Left renal cortex interstitium (tissue), 4 donors: ENCODE results near the gene SPOCK2. TPM values are rescaled to one million over a fixed set of nuclear protein-coding genes. Genes with fewer than 3 reads are reported as not detected.

Experiments
- DNase-seq, 4 donors: peaks; one replicate each; pipeline ENCODE4 v3.0.0-alpha.2; 2013; ENCODE audit warnings: low read depth in 4 of 4, low spot score in 2 of 4, missing footprints in 1 of 4
- polyA plus RNA-seq, 4 donors: library from polyadenylated mRNA; unstranded; fragments of 120-200 nt; gene quantifications; one replicate each; pipeline ENCODE4 v1.2.1, GENCODE V29; 2013; ENCODE audit not compliant: insufficient read length in 4 of 4

The SPOCK2 gene
- polyA plus RNA-seq, 4 donors = 143 to 189 (median 158) TPM

DNA sequence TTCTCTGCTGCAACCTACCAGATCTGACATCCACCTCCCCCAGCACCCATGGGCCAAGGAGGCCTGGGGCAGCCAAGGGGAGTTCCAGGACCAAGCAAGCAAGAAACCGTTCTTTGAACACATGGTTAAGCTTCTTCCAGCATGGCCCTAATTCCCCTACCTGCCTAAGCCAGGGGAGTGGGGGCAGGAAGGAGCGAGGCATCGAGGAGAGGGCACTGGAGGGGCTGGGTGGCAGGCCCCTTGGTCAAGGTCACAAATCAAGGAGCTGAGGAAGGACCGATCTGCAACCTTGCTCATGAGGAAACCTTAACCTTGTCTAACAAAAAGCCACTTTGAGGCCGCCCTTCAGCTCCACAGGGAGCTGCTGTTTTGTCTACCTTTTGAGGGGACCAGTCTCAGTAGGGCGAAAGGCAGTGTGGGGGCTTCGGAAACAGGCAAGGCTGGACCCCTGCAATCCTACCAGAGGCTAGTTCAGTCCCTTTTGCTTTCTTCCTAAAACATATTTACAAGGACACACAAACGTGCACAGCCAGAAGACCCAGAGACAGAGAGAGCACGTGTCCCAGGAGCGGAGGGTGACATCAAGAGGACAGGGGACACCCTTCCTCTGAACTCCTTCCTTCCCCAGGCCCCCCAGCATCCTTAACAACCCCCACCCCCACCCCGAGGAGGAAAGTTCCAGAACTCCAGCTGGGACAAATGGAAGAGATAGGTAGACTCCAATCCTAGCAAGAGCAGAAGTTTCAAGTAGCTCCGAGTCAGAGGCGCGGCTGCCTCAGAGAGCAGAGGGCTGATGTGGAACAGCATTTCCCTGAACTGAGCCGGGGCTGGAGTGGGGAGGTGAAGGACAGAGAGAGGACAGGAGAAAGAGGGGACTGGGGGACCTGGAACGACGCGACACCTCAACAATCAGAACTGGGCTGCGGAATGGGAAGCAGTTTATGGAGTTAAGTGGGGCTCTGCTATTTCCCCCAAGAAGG lies 28.2 kb downstream of the SPOCK2 start:
- DNase-seq = no peak

DNA sequence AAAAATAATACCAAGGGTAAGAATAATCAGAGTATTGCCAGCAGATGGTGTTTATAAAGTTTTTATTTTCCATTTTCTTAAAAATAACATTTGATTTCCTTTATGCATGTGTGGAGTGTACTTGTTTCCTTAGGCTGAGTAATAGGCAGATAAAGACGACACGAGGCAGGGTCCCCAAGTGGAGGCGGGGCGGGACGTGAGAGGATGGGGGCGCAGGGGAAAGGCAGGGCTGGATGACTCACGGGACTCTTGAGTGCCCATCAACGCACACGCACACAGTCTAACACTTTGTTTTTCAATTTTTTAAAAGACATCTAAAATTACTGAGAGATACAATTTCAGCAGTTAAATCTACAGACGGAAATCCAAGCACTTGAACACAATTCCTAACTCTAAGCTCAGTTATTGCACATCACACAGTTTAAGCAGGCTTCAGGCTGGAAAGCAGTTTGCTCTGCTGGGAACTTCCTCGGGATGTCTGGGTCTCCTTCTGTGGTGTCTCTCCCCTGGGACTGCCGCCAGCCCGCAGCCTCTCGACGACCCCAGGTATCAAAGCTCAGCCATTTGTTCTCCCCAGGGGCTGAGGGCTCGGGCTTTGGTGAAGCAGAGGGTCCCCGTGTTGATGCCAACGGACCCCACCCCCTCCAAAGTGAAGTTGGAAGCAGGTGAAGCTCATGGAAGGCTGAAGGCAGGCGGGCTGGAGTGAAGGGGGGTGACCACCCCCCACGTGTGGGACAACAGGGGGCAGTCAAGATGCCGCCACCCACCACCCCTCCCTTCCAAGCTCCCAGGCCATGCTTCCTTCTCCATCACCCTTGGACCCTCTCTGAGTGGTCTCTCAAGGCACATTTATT lies 29.1 kb downstream of the SPOCK2 start:
- DNase-seq = no peak

DNA sequence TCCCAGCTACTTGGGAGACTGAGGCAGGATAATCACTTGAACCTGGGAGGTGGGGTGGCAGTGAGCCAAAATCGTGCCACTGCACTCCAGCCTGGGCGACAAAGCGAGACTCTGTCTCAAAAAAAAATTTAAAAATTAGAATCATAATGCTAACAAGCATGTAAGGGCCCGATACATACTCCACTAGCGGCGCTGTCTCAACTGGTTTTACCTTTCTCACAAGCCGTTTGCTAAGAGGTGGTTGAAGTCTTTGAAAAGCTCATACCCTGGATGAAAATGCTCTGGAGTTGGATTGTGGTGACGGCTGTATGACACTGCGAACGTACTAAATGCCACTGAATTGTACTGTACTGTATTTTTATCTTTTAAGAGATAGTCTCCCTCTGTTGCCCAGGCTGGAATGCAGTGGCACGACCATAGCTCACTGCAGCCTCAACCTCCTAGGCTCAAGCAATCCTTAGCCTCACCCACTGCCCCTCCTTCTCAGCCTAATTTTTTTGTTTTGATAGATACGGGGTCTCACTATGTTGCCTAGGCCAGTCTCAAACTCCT lies 29.9 kb downstream of the SPOCK2 start:
- DNase-seq = no peak

DNA sequence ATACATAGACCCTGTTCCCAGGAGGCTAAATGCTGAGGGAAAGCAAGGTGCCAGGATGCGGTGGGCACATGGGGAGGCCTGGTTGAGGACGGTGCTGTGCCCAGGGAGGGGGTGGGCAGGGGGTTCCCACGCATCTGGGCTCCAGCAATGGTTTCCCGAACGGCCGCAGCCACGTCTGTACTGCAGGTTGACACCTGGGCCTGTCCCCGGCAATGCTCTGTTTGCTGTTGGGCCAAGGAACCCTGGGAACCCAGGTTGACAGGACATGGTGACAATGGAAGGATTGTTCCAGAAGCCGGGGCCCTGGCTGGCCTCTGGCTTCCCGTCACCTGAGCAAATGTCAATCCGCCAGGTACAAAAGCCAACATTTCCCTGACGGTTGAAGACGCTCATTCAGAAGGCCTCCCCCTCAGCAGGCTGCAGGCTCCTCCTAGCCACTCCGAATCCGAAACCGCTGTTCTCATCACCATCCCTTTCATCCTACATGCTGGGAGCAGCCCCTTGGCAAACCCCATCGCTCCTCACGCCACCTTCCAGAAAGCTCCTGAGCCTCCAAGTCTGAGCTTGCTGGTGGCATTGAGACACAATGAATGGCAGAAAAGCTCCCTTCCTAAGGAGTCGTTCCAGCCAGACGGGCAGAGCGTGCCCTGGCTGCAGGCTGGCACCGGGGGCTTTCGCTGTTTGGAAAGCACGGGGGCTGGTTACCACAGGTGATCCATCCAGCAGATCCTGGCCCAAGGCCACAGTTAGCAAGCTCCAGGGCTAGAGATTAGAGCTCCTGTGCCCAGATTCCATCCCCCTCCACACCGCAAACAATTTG lies 31.2 kb downstream of the SPOCK2 start:
- no peak for DNase-seq

DNA sequence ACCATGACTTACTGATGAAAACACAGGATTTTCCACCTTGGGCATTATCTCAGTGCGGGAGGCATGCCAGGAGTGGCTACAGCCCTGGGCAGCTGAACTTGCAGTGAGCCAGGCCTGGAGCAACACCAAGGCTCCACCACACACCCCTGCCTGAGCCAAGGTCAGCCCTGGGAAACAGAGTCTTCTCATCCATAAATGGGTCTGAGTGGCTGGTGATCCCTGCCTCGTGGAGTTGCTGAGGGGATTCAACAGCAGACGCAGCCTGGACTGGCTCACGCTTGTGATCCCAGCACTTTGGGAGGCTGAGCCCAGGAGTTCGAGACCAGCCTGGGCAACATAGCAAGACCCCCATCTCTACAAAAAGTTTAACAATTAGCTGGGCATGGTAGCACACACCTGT lies 32.2 kb downstream of the SPOCK2 start:
- no peak for DNase-seq

DNA sequence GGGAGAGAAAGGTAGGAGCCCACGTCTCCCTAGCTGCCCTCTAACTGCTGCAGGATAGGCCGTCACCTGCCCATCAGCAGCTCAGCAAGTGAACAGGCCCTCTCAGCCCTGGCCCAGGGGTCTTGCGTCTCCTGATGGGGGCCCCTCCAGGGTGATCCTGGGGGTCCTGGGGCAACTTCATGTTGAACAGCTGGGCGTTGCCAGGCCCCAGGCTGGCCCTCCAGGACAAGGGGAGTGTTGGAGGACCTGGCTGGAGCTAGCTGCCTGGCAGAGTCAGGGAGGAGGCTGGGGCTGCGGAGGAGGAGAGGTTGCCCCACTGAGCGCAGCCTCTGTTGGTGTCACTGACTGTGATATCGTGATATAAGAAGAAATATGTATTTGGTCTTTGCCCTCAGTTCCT lies 34.7 kb downstream of the SPOCK2 start:
- no peak for DNase-seq

DNA sequence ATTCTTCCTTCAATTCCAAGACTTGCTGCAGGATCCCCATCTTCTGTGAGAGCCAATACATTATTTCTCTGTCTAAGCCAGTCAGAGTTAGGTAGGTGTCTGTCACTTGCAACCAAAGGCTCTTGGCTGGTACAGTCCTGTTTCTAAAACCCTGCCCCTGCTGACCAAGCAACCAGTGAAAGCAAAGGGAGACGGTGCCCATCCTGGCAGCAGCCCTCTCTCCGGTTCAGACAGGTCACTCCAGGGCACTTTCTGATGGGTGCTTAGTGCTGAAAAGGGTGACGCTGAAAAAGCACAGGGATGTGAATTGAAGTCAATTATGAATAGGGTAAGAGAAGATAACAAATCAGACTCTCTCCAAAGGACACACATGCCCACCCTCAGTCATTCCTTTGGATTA lies 37.5 kb downstream of the SPOCK2 start:
- no peak for DNase-seq

DNA sequence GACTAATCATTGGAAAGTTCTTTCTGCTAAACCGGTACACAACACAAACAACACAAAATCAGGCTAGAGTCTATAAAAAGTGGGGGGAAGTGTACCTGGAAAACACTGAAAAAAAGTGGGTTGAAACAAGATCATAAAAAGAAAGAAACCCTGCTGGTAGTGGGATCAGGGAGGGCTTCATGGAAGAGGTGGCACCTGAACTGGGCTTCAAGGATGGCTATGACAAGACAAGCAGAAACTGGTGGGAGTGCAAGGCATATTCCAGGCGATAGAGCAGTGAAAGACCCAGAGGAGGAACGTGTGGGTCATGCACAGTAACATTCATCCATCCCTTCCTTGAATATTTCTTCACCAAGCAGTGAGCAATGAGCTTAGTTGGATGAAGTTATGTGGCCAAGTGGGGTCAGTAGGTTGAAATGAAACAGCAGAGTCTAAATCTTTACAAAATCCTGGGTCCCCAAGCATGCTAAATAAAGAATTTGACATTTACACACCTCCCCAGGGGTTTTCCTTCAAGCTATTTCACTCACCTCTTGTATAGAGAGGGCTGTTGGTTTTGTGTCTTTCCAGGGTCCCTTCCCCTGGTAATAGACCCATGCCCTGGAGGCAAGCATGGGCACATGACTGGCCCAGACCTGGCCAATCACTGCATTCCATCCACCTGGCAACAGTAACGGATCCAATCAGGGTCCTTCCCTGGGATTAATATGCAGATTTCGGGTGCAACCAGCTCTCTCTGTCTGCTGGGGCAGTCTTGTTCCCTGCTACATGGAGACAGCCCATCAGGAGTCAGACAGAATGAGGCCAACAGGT lies 38.2 kb downstream of the SPOCK2 start:
- DNase-seq = no peak

DNA sequence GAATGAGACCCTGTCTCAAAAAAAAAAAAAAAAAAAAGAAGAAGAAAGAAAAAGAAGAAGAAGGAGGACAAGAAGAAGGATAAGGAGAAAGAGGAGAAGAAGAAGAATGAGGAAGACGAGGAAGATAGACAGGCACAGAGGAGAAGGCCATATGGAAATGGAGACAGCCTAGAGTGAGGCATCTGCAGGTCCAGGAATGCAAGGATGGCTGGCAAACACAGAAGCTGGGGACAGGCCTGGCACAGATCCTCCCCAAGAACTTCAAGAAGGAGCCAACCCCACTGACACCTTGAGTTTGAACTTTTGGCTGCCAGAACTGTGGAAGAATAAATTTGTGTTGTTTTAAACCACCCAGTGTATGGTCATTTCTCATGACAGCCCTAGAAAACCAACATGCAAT lies 38.9 kb downstream of the SPOCK2 start:
- no peak for DNase-seq

DNA sequence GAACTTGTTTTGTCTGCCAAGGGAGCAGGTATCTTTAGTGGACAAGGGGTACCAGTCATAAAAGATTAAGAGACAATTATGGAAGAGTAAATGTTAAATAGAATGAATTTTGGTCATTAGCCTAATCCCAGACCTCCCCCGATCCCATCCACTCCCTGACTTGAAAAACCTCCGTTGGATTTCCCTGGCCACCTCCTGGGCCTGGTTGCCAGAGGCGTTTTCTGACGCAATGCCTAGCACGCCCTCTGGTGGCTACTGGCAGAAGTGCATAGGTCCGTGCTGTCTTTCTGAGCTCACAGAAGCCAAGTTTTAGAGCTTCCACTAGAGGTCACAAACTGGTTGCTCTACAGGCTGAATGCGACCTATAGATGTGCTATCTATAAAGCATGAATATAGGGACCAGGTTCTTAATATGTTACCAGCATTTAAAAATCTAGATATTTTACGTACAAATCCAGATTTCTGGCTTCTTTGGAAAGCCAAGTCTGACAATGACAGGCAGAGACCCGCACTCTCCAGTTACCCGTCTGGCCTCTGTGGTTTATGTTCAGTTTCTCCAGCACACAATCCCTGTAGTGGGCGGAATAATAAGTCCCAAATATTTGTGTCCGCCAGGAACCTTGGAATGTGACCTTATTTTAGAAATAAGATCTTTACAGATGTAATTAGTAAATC lies 39.8 kb downstream of the SPOCK2 start:
- DNase-seq = peak; percentile 82 to 94 (median 90)

DNA sequence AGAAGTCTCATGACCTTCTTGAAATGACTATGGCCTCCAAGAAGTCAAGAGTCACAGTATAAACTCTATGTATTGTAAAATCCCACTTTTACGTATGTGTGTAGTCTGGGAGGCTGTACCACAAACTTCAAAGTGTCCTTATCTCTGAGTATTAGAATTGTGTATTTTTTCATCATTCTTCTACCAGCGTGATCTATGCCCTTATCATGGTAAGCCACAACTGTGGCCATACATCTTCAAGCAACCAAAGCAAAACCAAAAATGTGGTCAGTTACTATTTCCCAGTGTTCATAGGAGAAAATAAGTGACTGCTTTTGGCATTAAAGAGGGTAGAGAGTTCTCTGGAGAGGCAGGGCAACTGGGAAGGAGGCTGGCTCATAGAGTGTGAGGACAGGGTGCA lies 42.8 kb downstream of the SPOCK2 start:
- DNase-seq = no peak

DNA sequence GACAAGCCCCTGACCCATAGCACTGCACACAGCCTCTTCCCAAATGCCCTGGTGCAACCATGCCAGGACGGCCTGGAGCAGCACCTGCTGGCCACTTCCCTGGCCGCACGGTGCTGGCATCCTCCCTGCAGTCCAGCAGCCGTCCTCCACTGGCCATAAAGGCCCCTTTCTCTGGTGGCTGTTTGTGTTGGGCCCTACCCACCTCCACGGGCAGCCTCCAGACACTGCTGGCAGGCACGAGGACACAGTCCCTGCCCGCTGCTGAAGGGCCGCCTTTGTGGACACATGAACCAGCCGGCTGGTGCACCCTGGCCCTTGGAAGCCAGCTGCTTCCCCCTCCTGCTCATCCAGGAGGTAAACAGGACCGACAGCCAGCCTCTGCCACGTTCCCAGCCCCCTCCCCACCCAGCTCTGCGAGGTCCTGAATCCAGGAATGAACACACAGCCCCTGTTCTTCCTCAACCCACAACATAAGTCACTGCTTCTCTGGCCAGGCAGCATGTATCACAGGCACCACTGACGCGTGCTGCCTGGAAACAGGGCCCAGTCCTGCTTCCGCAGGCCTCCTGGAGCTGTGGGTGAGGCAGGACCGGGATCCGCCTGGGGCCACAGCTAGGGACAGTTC lies 43.8 kb downstream of the SPOCK2 start:
- DNase-seq = no peak

DNA sequence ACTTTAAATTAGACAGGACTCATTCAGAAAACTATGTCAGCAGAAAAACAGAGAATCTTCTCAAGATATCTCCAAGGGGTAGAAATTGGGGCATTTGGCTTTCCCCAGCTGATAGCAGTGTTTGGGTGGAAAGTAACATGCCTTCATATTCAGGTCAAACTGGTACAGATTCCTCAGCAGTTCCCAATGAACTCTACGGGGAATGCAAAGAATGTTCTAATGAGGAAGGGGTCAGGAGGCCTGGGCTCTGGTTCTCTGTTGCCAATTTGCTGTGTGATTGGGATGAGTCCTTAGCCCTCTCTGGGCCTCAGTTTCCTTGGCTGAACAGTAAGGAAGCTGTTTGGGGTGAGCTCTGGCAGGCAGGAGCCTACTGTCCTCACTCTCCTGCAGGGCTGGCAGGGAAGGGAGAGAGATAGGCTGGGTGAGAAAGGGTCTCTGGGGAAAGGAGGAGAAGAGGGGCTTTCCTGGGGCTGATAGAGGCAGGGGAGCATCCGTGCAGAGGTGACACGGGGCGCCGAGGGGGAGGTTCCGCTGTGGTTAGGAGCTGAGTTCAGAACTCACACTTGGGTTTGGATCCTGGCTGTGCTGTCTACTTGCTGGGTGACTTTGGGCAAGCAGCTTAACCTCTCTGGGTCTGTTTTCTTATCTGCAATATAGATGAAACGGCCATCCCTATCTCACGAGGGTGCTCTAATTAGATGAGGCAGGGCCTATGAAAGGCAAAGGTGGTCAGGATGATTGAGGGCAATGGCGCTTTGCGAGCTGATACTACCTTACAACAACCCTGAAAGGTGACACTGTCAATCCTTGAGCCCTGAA lies 45.1 kb downstream of the SPOCK2 start:
- no peak for DNase-seq

DNA sequence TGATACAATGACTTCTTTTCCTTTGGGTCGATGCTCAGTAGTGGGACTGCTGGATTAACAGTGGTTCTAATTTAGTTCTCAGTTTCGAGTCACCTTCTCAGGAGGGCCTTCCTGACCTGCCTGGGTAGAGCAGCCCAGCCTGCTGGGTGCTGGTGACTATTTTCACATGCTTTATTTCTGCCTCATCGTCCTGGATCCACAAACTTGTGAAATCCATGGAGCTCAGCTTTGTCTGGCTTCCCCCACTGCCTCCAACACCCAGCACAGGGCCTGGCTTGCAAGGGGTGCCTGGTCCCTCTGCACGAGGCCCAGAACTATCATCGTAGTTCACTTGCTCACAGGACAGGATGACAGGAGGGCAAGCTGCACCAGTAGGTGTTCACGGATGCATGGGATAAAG lies 46.9 kb downstream of the SPOCK2 start:
- no peak for DNase-seq

DNA sequence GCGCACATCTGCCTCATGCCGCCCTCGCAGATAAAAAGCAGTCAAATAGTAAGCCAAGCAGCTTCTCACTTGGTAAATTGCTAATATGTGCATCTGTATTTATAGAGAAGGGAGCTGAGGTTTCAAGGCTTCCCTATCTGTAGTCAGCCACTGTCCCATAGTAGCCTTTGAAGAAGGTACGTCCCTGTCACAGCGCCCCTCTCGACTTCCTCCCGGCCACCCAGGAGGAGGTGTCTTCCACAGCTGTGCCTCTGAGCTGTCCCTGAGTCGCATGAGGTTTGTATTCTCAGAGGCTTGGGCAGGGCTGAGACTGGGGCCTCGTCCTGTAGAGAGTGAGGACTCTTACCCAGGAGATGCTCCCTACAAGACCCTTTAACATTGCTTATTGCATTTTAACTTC lies 49.0 kb downstream of the SPOCK2 start:
- no peak for DNase-seq

DNA sequence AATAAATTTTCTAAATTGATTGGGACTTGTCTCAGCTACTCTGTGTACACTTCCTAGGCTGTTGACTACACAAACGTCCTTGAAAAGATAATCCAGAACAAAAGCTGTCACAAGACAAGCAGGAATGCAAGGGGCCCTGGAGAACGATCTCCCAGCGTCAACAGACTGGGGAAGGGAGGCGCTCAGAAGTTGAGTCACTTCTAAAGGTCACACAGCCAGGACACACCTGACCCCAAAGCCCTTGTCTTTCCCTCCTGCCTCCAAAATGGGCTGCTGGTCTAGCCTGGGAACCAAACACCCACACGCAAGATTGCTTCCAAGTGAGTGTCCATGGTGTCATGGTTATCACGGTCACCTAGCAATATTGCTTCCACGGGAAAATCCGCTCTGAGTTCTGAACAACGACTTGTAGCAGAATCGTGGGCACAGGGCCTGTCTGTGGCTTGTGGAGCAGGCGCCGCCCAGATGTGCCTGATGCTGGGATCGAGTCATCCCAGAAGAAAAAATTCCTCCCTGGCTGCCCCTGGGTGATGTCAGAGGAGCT lies 49.8 kb downstream of the SPOCK2 start:
- no peak for DNase-seq

DNA sequence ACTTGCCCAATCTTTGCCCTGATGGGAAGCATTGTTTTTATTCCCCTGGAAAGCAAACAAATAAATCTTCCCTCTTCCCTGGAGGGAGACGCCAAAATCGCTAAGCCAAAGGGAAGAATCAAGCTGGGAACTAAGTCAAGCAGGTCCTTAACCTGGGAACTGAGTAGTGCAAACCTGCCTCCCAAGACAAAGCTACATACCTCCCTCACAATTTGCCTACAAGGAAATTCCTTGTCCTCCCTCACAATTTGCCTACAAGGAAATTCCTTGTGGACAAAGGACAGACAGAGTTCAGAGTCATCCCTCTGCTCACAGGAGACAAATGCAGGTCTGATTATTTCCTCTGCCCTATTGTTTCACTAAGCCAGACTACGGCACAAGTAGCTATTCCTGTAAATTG lies 50.5 kb downstream of the SPOCK2 start:
- DNase-seq = no peak
